Measurements from ENCODE around the gene GYPB. TPM values are rescaled to one million over a fixed set of nuclear protein-coding genes. Genes with fewer than 3 reads are reported as not detected.
"Not testable (repeated sequence)": the region's sequence is repeated elsewhere in the genome, so short reads cannot be mapped to it uniquely, and the experiment has no call there.

The GYPB gene
- total and polyA plus RNA-seq, 3 experiments from 2014 or later: not detected

GRCh38 chr4:144044936-144045335 lies 25.8 kb upstream of the GYPB start:
- H3K4me1 Mint-ChIP-seq; POLR2A ChIA-PET; H3K4me3 Mint-ChIP-seq; H3K4me1 ChIP-seq (ENCODE audit: insufficient read depth, low read length); H3K27me3 ChIP-seq (ENCODE audit: insufficient read depth, low read length, poor library complexity, severe bottlenecking); H3K4me3 ChIP-seq (ENCODE audit: low read length); CTCF ChIA-PET; H3K27ac ChIP-seq (ENCODE audit: low read depth, low read length); H3K9me3 ChIP-seq (ENCODE audit: low read length); H3K36me3 Mint-ChIP-seq; DNase-seq; H3K36me3 ChIP-seq (ENCODE audit: insufficient read depth, low read length); H3K9me3 Mint-ChIP-seq; H3K27me3 Mint-ChIP-seq: not testable (repeated sequence)
- peak overlapping the region in 1 of 8 donors; percentile 44 for H3K27ac Mint-ChIP-seq

DNA sequence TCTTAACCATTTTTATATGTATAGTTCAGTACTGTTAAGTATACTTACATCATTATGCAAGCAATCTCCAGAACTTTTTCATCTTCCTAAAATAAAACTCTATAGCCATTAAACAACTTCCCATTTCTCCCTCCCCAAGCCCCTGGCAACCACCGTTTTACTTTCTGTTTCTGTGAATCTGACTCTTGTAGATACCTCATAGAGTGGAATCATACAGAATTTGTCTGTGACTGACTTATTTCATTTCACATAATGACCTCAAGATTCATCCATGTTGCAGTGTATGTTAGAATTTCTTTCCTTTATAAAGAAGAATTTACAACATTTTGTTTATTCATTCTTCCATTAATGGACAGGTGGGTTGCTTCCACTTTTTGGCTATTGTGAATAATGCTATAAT lies 13.4 kb upstream of the GYPB start:
- H3K36me3 ChIP-seq (ENCODE audit: insufficient read depth, low read length); H3K9me3 ChIP-seq (ENCODE audit: low read length); H3K4me3 Mint-ChIP-seq; H3K27me3 ChIP-seq (ENCODE audit: insufficient read depth, low read length, poor library complexity, severe bottlenecking); H3K4me1 ChIP-seq (ENCODE audit: insufficient read depth, low read length); H3K4me3 ChIP-seq (ENCODE audit: low read length); H3K4me1 Mint-ChIP-seq; H3K27me3 Mint-ChIP-seq; H3K27ac ChIP-seq (ENCODE audit: low read depth, low read length); POLR2A ChIA-PET; H3K36me3 Mint-ChIP-seq; DNase-seq; H3K9me3 Mint-ChIP-seq; CTCF ChIA-PET; H3K27ac Mint-ChIP-seq: not testable (repeated sequence)

DNA sequence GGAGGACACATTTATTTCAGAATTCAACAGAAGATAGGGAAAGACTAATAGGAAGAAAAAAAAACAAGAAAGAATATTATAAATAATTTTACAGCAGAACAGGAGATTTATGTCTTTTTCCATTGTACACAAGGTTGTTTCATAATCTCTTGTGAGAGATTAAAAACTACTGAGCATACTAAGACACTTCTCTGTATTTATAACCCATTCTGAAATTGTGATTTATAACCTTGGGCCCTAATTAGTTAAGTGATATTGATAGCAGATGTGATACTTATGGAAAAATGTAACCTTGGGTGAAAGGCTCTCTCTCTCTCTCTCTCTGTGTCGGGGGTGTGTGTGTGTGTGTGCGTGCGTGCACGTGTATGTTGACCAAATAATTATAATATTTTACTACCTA lies 12.7 kb upstream of the GYPB start:
- H3K4me1 Mint-ChIP-seq; DNase-seq; H3K27ac ChIP-seq (ENCODE audit: low read depth, low read length); H3K27me3 ChIP-seq (ENCODE audit: insufficient read depth, low read length, poor library complexity, severe bottlenecking); H3K27ac Mint-ChIP-seq; H3K27me3 Mint-ChIP-seq; H3K36me3 Mint-ChIP-seq; H3K4me3 ChIP-seq (ENCODE audit: low read length); POLR2A ChIA-PET; H3K9me3 Mint-ChIP-seq; H3K36me3 ChIP-seq (ENCODE audit: insufficient read depth, low read length); CTCF ChIA-PET; H3K4me1 ChIP-seq (ENCODE audit: insufficient read depth, low read length); H3K9me3 ChIP-seq (ENCODE audit: low read length); H3K4me3 Mint-ChIP-seq: not testable (repeated sequence)

- DNase-seq; H3K4me3 Mint-ChIP-seq; POLR2A ChIA-PET; H3K36me3 Mint-ChIP-seq; H3K9me3 Mint-ChIP-seq; H3K4me1 Mint-ChIP-seq; H3K27ac ChIP-seq (ENCODE audit: low read depth, low read length); H3K27ac Mint-ChIP-seq; H3K4me1 ChIP-seq (ENCODE audit: insufficient read depth, low read length); H3K27me3 ChIP-seq (ENCODE audit: insufficient read depth, low read length, poor library complexity, severe bottlenecking); H3K27me3 Mint-ChIP-seq; H3K4me3 ChIP-seq (ENCODE audit: low read length); H3K9me3 ChIP-seq (ENCODE audit: low read length); H3K36me3 ChIP-seq (ENCODE audit: insufficient read depth, low read length); CTCF ChIA-PET: not testable (repeated sequence)
Measured at GRCh38 chr4:144031369-144031768, 12.2 kb upstream of the GYPB start.

DNA sequence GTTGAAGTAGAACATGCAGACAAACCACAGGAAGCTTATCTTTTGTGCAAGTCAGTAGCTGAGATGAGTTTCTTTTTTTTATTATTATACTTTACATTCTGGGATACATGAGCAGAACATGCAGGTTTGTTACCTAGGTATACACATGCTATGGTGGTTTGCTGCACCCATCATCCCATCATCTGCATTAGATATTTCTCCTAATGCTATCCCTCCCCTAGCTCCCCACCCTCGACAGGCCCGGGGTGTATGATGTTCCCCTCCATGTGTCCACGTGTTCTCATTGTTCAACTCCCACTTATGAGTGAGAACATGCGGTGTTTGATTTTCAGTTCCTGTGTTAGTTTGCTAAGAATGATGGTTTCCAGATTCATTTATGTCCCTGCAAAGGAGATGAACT lies 11.5 kb upstream of the GYPB start:
- POLR2A ChIA-PET: not testable (repeated sequence)

GRCh38 chr4:144026682-144027081 lies 7.5 kb upstream of the GYPB start:
- H3K4me3 Mint-ChIP-seq; H3K4me1 Mint-ChIP-seq; H3K27me3 ChIP-seq (ENCODE audit: insufficient read depth, low read length, poor library complexity, severe bottlenecking); H3K36me3 Mint-ChIP-seq; POLR2A ChIA-PET; H3K9me3 Mint-ChIP-seq; CTCF ChIA-PET; H3K27me3 Mint-ChIP-seq; DNase-seq; H3K4me1 ChIP-seq (ENCODE audit: insufficient read depth, low read length); H3K9me3 ChIP-seq (ENCODE audit: low read length); H3K36me3 ChIP-seq (ENCODE audit: insufficient read depth, low read length); H3K4me3 ChIP-seq (ENCODE audit: low read length); H3K27ac ChIP-seq (ENCODE audit: low read depth, low read length); H3K27ac Mint-ChIP-seq: not testable (repeated sequence)

More for the DNA sequence above, 11.5 kb upstream of the GYPB start:
- H3K36me3 Mint-ChIP-seq; H3K4me3 ChIP-seq (ENCODE audit: low read length); H3K27me3 Mint-ChIP-seq; DNase-seq; H3K27ac ChIP-seq (ENCODE audit: low read depth, low read length); H3K4me3 Mint-ChIP-seq; H3K9me3 ChIP-seq (ENCODE audit: low read length); H3K4me1 ChIP-seq (ENCODE audit: insufficient read depth, low read length); H3K27me3 ChIP-seq (ENCODE audit: insufficient read depth, low read length, poor library complexity, severe bottlenecking); H3K4me1 Mint-ChIP-seq; H3K9me3 Mint-ChIP-seq; CTCF ChIA-PET; H3K27ac Mint-ChIP-seq; H3K36me3 ChIP-seq (ENCODE audit: insufficient read depth, low read length): not testable (repeated sequence)

DNA sequence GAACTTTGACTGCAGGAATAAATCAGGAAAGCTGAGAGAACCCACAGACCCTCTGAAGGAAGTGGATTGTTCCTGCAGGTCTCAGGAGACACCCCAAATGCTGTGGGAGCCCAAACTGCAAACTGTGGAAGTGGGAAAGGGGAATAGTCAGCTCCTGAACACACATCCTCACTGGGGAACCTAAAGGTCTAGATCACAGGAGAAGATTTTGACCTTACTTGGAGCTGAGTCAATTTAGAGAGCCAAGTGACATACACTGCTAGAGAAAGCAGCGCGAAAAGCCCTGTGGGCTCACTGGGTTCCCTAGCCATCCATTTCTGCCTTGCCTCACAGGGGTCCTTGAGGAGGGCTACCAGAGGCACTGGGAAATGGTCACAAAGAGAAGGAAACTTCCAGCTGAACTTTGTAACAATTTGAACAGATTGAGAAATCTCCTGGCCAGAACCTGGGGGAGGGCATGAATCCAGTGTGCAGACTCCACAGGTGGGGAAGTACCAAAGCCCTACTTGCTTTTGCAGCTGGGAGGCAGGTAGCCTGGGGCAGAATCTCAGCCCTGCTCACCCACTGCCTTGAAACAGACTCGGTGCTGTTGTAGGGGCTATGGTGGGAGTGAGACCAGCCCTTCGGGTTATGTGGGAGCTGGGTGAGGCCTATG lies 5.3 kb upstream of the GYPB start:
- H3K27me3 Mint-ChIP-seq; H3K4me1 ChIP-seq (ENCODE audit: insufficient read depth, low read length); POLR2A ChIA-PET; H3K4me3 Mint-ChIP-seq; H3K9me3 Mint-ChIP-seq; H3K27ac Mint-ChIP-seq; H3K4me3 ChIP-seq (ENCODE audit: low read length); H3K27me3 ChIP-seq (ENCODE audit: insufficient read depth, low read length, poor library complexity, severe bottlenecking); H3K36me3 ChIP-seq (ENCODE audit: insufficient read depth, low read length); CTCF ChIA-PET; H3K9me3 ChIP-seq (ENCODE audit: low read length); DNase-seq; H3K36me3 Mint-ChIP-seq; H3K27ac ChIP-seq (ENCODE audit: low read depth, low read length); H3K4me1 Mint-ChIP-seq: not testable (repeated sequence)

DNA sequence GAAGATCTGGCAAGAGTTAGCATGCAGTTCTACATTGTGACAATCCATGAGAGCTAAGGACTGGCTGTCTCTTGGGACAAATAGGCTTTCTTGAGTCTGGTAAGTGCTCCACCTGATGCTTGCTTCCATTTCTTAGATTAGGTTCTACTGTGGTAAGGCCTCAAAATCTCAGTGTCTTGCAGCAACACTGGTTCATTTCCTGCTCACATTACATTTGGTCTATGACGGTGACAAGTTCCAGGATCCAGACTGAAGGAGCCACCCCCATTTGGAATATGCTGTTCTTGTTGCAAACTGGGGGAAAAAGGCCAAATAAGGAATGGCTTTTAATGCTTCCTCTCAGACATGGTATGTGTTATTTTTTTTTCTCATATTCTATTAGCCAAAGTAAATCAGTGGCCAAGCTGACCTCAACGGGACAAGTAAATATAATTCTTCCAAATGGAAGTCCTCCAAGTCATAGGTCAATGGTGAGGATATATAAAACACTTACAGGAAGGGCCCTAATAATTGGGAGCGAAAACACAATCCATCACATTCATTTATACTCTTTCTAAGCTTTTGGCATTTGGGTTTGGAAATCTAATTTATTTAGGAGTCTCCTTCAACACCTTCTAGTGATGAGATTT lies 3.7 kb upstream of the GYPB start:
- CTCF ChIA-PET; H3K27ac ChIP-seq (ENCODE audit: low read depth, low read length); H3K27me3 Mint-ChIP-seq; H3K4me1 Mint-ChIP-seq; H3K4me3 Mint-ChIP-seq; H3K27ac Mint-ChIP-seq; DNase-seq; H3K36me3 Mint-ChIP-seq; H3K9me3 ChIP-seq (ENCODE audit: low read length); H3K36me3 ChIP-seq (ENCODE audit: insufficient read depth, low read length); H3K4me3 ChIP-seq (ENCODE audit: low read length); POLR2A ChIA-PET; H3K9me3 Mint-ChIP-seq; H3K4me1 ChIP-seq (ENCODE audit: insufficient read depth, low read length); H3K27me3 ChIP-seq (ENCODE audit: insufficient read depth, low read length, poor library complexity, severe bottlenecking): not testable (repeated sequence)
